ENCODE results near the gene PHLDB1.
A peak's percentile ranks its signal among the peaks of the same experiment; 100 is the strongest.

Gene PHLDB1

DNA sequence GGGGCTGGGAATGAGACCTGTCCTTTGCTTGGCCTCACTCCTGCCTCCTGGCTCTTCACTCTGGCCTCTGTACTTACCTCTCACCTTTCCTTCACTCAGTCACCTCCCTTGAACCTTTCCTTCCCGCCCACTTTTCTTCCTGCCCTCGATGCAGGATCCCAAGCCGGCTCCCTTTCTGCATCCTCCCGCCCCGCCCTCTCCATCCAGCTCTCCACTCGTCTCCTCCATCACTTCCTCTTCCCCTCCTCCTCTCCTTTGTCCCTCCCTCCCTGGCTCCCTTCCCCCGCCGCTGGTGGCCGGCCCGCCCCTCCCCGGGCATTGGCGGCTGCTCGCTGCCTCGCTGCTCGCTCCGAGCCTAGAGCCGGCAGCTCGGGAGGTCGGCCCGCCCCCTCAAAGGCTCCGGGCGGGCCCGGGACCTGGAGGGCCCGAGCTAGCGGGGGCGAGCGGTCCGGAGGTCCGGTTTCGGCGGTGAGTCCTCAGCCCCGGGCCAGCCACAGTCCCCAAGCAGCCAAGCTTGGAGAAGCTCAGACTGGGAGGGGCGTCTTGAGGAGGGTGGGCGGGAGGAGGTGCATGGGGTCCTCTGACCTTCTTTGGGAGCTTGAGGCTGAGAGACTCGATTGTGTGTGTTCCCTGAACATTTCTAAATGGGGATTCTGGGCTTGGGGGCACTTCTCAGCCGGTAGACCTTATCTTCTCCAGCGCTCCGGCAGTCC, 13.8 kb downstream of the PHLDB1 start:
- H3K27ac ChIP-seq (ENCODE audit: insufficient read depth in 1 of 2, low read depth in 1 of 2, low read length in 2 of 2, poor library complexity in 1 of 2, severe bottlenecking in 2 of 2): no peak overlapping the region
- peak in 2 of 3 donors; percentile 44 to 55 for DNase-seq
- POLR2A ChIA-PET: no interaction called here
- CTCF ChIA-PET: interaction anchor here (0.7 to 8.4 kb wide), 9 partner anchors 9 to 39 kb away, joined by 3 to 55 read pairs (median 4); no protein-coding TSS in a partner anchor
- no peaks in the 10 kb centered on the region for H3K9me3 ChIP-seq (ENCODE audit: control extremely low read depth in 1 of 5, control insufficient read depth in 4 of 5, insufficient read depth in 2 of 5, low read depth in 1 of 5, low read length in 4 of 5)
- H3K4me3 ChIP-seq (ENCODE audit: control insufficient read depth in 1 of 7, extremely low read depth in 1 of 7, insufficient read depth in 4 of 7, low read depth in 2 of 7, low read length in 6 of 7): peak overlapping the region; percentile 22 to 74 (median 43)
- no peaks in the 10 kb centered on the region for H3K27me3 ChIP-seq (replicated peaks in 2 of 5; ENCODE audit: control insufficient read depth in 4 of 5, insufficient read depth in 5 of 5, low read length in 4 of 5)
- H3K4me1 ChIP-seq (ENCODE audit: control extremely low read depth in 1 of 4, control insufficient read depth in 4 of 4, insufficient read depth in 4 of 4, low read length in 3 of 4): peaks cover 0 to 26% (median 20%) of the 10 kb centered on the region in 4 experiments
- WGBS (ENCODE audit: insufficient coverage): under 1% methylated on average over 26 of the region's 38 CpGs
- H3K36me3 ChIP-seq (ENCODE audit: control insufficient read depth in 4 of 4, insufficient read depth in 4 of 4, low read length in 3 of 4): no peaks in the 10 kb centered on the region

DNA sequence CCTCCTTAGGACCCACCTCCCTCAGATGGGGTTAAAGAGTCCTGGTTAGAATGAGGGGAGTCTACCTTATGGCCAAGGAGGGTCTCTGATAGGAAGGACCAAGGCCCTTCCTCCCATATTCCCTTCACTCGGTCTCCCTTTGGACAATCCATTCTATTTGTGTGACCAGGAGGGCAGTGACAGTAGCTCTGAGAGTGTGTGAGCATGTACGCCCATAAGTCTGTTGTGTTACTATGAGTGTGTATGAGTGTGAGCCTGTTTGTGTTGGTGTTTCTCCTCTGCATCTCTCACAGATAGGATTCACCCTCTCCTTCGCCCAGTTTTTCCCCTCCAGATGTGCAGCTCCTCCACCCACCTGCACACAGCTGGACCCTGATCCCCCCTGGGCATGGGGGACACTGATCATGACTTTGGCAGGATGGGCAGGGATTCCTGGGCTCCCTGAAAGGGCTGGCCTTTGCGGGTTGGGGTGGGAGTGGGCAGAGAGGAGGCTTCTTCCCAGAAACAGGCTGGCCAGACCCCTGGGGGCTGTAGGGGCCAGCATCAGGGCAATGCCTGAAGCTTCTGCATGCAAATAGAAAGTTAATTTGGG, 14.5 kb downstream of the PHLDB1 start:
- ChIA-PET POLR2A (no interaction called here), CTCF (interaction anchor here (0.7 to 8.4 kb wide), 9 partner anchors 10 to 39 kb away, joined by 3 to 55 read pairs (median 4); no protein-coding TSS in a partner anchor)
- Histone ChIP-seq H3K9me3 (ENCODE audit: control extremely low read depth in 1 of 5, control insufficient read depth in 4 of 5, insufficient read depth in 2 of 5, low read depth in 1 of 5, low read length in 4 of 5) (no peaks in the 10 kb centered on the region), H3K27me3 (replicated peaks in 2 of 5; ENCODE audit: control insufficient read depth in 4 of 5, insufficient read depth in 5 of 5, low read length in 4 of 5) (no peaks in the 10 kb centered on the region), H3K4me3 (ENCODE audit: control insufficient read depth in 1 of 7, extremely low read depth in 1 of 7, insufficient read depth in 4 of 7, low read depth in 2 of 7, low read length in 6 of 7) (peak overlapping the region in 5 of 7 experiments; percentile 40 to 74 (median 59)), H3K36me3 (ENCODE audit: control insufficient read depth in 4 of 4, insufficient read depth in 4 of 4, low read length in 3 of 4) (no peaks in the 10 kb centered on the region), H3K27ac (ENCODE audit: insufficient read depth in 1 of 2, low read depth in 1 of 2, low read length in 2 of 2, poor library complexity in 1 of 2, severe bottlenecking in 2 of 2) (no peak overlapping the region), H3K4me1 (ENCODE audit: control extremely low read depth in 1 of 4, control insufficient read depth in 4 of 4, insufficient read depth in 4 of 4, low read length in 3 of 4) (peaks cover 0 to 26% (median 20%) of the 10 kb centered on the region in 4 experiments)
- no peak for DNase-seq
- WGBS (ENCODE audit: insufficient coverage): 100% methylated on average over 1 of the region's 4 CpGs

DNA sequence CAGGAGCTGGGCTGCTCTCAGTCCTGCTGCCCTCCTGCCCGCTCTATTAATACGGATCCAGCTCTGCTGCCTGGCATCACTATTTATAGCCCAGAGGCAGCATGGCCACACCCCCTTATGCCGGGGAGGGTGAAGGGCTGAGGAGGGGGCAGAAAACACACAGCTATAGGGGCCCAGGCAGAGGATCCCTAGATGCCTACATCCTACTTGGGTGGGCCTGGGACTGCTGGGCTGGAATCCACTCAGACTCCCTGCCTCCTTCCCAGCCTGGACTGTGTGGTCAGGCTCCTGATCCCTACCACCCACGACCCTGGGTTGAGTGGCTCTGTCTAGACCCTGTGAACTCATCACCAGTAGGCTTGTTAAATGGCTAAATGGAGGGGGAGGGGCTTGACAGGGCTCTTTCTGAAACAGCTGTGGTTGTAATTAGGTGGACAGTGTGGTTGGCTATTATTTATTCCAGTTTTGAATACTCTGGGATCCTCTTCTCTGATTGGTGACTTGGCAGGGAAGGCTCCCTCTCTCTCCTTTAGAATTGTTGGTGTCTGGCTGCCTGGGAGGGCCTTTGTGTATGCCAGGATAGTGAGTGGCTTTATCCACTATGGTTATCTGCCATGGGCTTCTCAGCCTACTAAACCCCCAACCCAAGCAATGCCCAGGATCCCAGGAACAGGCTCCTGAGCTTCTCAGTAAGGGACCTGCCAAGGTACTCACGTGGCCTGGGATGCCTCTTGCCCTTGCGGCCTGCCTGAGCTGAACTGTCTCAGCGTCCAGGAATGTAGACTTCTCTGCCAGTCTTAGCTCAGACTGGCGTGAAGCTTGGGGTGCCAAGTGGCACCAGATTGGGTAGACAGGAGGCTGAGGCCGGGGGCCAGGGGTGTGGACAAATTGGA, 15.2 kb downstream of the PHLDB1 start:
- ChIA-PET POLR2A (interaction anchor here (0.7 kb wide), 1 partner anchor 9 kb away, joined by 3 read pairs; no protein-coding TSS in a partner anchor), CTCF (interaction anchor here (0.7 to 8.4 kb wide), 7 partner anchors 10 to 36 kb away, joined by 3 to 55 read pairs (median 4); no protein-coding TSS in a partner anchor)
- H3K36me3 ChIP-seq (ENCODE audit: control insufficient read depth in 4 of 4, insufficient read depth in 4 of 4, low read length in 3 of 4): peaks cover 0 to 3% (median 0%) of the 10 kb centered on the region in 4 experiments
- no peaks in the 10 kb centered on the region for H3K27me3 ChIP-seq (replicated peaks in 2 of 5; ENCODE audit: control insufficient read depth in 4 of 5, insufficient read depth in 5 of 5, low read length in 4 of 5)
- no peak for DNase-seq
- H3K27ac ChIP-seq (ENCODE audit: insufficient read depth in 1 of 2, low read depth in 1 of 2, low read length in 2 of 2, poor library complexity in 1 of 2, severe bottlenecking in 2 of 2): no peak overlapping the region
- no peaks in the 10 kb centered on the region for H3K9me3 ChIP-seq (ENCODE audit: control extremely low read depth in 1 of 5, control insufficient read depth in 4 of 5, insufficient read depth in 2 of 5, low read depth in 1 of 5, low read length in 4 of 5)
- peaks cover 0 to 26% (median 20%) of the 10 kb centered on the region in 4 experiments for H3K4me1 ChIP-seq (ENCODE audit: control extremely low read depth in 1 of 4, control insufficient read depth in 4 of 4, insufficient read depth in 4 of 4, low read length in 3 of 4)
- 79% methylated on average over 8 of the region's 9 CpGs for WGBS (ENCODE audit: insufficient coverage)
- H3K4me3 ChIP-seq (ENCODE audit: control insufficient read depth in 1 of 7, extremely low read depth in 1 of 7, insufficient read depth in 4 of 7, low read depth in 2 of 7, low read length in 6 of 7): no peak overlapping the region

DNA sequence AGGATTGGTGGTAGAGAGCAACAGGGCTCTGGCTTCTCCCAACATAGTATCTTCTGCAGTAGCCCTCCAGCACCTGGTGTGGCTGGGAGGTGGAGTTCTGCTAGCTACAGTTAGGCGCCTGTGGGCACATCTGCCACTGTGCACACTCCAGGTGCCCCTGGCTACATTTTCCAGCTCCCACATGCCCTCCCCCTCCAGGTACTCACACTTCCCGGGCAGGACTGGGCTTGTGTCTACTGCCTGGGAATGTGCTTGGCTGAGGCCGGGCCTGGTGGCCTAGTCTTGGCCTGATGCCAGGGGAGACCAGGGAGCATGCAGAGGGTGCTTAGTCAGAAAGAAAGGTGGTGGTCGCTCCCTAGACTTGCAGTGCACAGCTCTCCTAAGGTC, 15.8 kb downstream of the PHLDB1 start:
- H3K27me3 ChIP-seq (replicated peaks in 2 of 5; ENCODE audit: control insufficient read depth in 4 of 5, insufficient read depth in 5 of 5, low read length in 4 of 5): no peaks in the 10 kb centered on the region
- ChIA-PET CTCF (interaction anchor here (0.7 to 8.4 kb wide), 4 partner anchors 11 to 30 kb away, joined by 3 to 55 read pairs (median 33); no protein-coding TSS in a partner anchor), POLR2A (interaction anchor here (0.7 kb wide), 1 partner anchor 10 kb away, joined by 3 read pairs; no protein-coding TSS in a partner anchor)
- no peak overlapping the region for H3K4me3 ChIP-seq (ENCODE audit: control insufficient read depth in 1 of 7, extremely low read depth in 1 of 7, insufficient read depth in 4 of 7, low read depth in 2 of 7, low read length in 6 of 7)
- H3K27ac ChIP-seq (ENCODE audit: insufficient read depth in 1 of 2, low read depth in 1 of 2, low read length in 2 of 2, poor library complexity in 1 of 2, severe bottlenecking in 2 of 2): no peak overlapping the region
- peaks cover 0 to 26% (median 20%) of the 10 kb centered on the region in 4 experiments for H3K4me1 ChIP-seq (ENCODE audit: control extremely low read depth in 1 of 4, control insufficient read depth in 4 of 4, insufficient read depth in 4 of 4, low read length in 3 of 4)
- peaks cover 0 to 4% (median 0%) of the 10 kb centered on the region in 4 experiments for H3K36me3 ChIP-seq (ENCODE audit: control insufficient read depth in 4 of 4, insufficient read depth in 4 of 4, low read length in 3 of 4)
- H3K9me3 ChIP-seq (ENCODE audit: control extremely low read depth in 1 of 5, control insufficient read depth in 4 of 5, insufficient read depth in 2 of 5, low read depth in 1 of 5, low read length in 4 of 5): no peaks in the 10 kb centered on the region
- WGBS (ENCODE audit: insufficient coverage): 94% methylated on average over 4 of the region's 4 CpGs
- DNase-seq: no peak

DNA sequence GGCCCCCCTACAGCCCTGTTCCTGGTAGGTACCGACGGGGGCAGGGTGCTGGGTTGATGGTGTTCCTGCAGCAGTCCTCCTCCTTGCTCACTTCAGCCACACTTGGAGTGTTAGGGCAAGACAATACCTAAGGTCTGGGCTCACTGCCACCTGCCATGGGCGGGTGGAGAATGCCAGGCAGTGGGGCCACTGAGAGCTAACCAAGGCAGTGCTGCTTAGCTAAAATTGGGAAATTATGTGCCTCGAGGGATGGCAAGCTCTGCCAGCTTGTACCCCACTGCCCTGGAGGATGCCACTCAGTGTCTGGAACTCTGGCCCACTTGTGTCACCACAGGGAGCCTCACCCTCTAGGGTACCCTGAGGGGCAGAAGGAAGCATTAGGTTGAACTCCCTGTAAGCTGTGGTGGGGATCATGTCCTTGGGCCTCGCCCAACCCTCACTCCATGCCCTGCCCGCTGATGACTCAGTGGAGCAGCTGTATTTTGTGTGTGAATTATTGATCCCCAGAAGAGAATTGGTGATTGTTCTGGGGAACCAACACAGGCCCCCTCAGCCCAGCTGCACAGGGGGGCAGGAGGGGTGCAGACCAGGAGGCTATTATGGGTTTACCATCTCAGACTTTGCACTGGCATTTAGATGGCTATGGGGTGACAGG, 17.7 kb downstream of the PHLDB1 start:
- ChIA-PET POLR2A (interaction anchor here (0.5 to 0.6 kb wide), 2 partner anchors 13 to 232 kb away, joined by 3 read pairs; no protein-coding TSS in a partner anchor), CTCF (interaction anchor here (0.8 to 8.4 kb wide), 3 partner anchors 9 to 13 kb away, joined by 3 to 55 read pairs (median 3); no protein-coding TSS in a partner anchor)
- WGBS (ENCODE audit: insufficient coverage): 96% methylated on average over 6 of the region's 6 CpGs
- Histone ChIP-seq H3K9me3 (ENCODE audit: control extremely low read depth in 1 of 5, control insufficient read depth in 4 of 5, insufficient read depth in 2 of 5, low read depth in 1 of 5, low read length in 4 of 5) (no peaks in the 10 kb centered on the region), H3K27me3 (replicated peaks in 2 of 5; ENCODE audit: control insufficient read depth in 4 of 5, insufficient read depth in 5 of 5, low read length in 4 of 5) (no peaks in the 10 kb centered on the region), H3K4me3 (ENCODE audit: control insufficient read depth in 1 of 7, extremely low read depth in 1 of 7, insufficient read depth in 4 of 7, low read depth in 2 of 7, low read length in 6 of 7) (no peak overlapping the region), H3K4me1 (ENCODE audit: control extremely low read depth in 1 of 4, control insufficient read depth in 4 of 4, insufficient read depth in 4 of 4, low read length in 3 of 4) (peaks cover 0 to 17% (median 14%) of the 10 kb centered on the region in 4 experiments), H3K36me3 (ENCODE audit: control insufficient read depth in 4 of 4, insufficient read depth in 4 of 4, low read length in 3 of 4) (peaks cover 0 to 4% (median 0%) of the 10 kb centered on the region in 4 experiments), H3K27ac (ENCODE audit: insufficient read depth in 1 of 2, low read depth in 1 of 2, low read length in 2 of 2, poor library complexity in 1 of 2, severe bottlenecking in 2 of 2) (no peak overlapping the region)
- DNase-seq: no peak

DNA sequence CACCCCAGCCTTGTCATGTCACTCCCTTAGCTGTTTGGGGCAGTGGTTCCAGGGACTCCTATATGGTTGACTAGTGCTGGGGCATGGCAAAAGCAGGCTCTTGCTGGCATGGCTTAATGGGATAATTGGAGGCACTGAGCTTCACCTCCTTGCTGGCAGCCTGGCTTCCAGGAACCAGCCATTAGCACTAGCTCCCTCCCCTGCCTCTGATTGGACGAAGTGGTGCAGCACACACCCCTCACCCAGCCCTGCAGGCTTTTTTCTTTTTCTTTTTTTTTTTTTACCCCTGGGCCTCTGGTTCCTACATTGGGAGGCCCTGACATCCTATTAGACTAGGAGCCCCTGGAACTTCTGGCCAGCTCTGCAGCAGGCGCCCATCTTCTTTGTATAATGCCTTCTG, 18.6 kb downstream of the PHLDB1 start:
- DNase-seq: peak in 1 of 3 donors; percentile 18
- ChIA-PET CTCF (interaction anchor here (0.8 to 8.4 kb wide), 4 partner anchors 8 to 30 kb away, joined by 3 to 55 read pairs (median 6); no protein-coding TSS in a partner anchor), POLR2A (interaction anchor here (0.6 kb wide), 1 partner anchor 13 kb away, joined by 3 read pairs; no protein-coding TSS in a partner anchor)
- H3K9me3 ChIP-seq (ENCODE audit: control extremely low read depth in 1 of 5, control insufficient read depth in 4 of 5, insufficient read depth in 2 of 5, low read depth in 1 of 5, low read length in 4 of 5): no peaks in the 10 kb centered on the region
- no peak overlapping the region for H3K4me3 ChIP-seq (ENCODE audit: control insufficient read depth in 1 of 7, extremely low read depth in 1 of 7, insufficient read depth in 4 of 7, low read depth in 2 of 7, low read length in 6 of 7)
- H3K36me3 ChIP-seq (ENCODE audit: control insufficient read depth in 4 of 4, insufficient read depth in 4 of 4, low read length in 3 of 4): peaks cover 0 to 4% (median 0%) of the 10 kb centered on the region in 4 experiments
- peaks cover 0 to 12% (median 7%) of the 10 kb centered on the region in 4 experiments for H3K4me1 ChIP-seq (ENCODE audit: control extremely low read depth in 1 of 4, control insufficient read depth in 4 of 4, insufficient read depth in 4 of 4, low read length in 3 of 4)
- H3K27me3 ChIP-seq (replicated peaks in 2 of 5; ENCODE audit: control insufficient read depth in 4 of 5, insufficient read depth in 5 of 5, low read length in 4 of 5): no peaks in the 10 kb centered on the region
- 90% methylated on average over 1 of the region's 2 CpGs for WGBS (ENCODE audit: insufficient coverage)
- no peak overlapping the region for H3K27ac ChIP-seq (ENCODE audit: insufficient read depth in 1 of 2, low read depth in 1 of 2, low read length in 2 of 2, poor library complexity in 1 of 2, severe bottlenecking in 2 of 2)
